PC-3 (cell line): ENCODE measurements around the gene ARID5A.

Source experiments
- CTCF ChIP-seq: fragments of 300-600 bp; sonication (generic); conservative IDR thresholded peaks from 2 replicates; pipeline ENCODE4 v1.5.1; 2017; ENCODE audit warnings: antibody characterized with exemption, low read depth, mild to moderate bottlenecking, low read length
- EZH2 ChIP-seq: fragments of 300-600 bp; sonication (generic); IDR thresholded peaks from one replicate; pipeline ENCODE4 v1.6.1; 2017; ENCODE audit warnings: antibody characterized with exemption, mild to moderate bottlenecking, low read length; ENCODE audit not compliant: unreplicated experiment
- EZH2phosphoT487 ChIP-seq: fragments of 300-600 bp; sonication (generic); IDR thresholded peaks from 2 replicates; pipeline ENCODE4 v1.6.1; 2018; ENCODE audit warnings: mild to moderate bottlenecking, antibody characterized with exemption, low read length, borderline replicate concordance

DNA sequence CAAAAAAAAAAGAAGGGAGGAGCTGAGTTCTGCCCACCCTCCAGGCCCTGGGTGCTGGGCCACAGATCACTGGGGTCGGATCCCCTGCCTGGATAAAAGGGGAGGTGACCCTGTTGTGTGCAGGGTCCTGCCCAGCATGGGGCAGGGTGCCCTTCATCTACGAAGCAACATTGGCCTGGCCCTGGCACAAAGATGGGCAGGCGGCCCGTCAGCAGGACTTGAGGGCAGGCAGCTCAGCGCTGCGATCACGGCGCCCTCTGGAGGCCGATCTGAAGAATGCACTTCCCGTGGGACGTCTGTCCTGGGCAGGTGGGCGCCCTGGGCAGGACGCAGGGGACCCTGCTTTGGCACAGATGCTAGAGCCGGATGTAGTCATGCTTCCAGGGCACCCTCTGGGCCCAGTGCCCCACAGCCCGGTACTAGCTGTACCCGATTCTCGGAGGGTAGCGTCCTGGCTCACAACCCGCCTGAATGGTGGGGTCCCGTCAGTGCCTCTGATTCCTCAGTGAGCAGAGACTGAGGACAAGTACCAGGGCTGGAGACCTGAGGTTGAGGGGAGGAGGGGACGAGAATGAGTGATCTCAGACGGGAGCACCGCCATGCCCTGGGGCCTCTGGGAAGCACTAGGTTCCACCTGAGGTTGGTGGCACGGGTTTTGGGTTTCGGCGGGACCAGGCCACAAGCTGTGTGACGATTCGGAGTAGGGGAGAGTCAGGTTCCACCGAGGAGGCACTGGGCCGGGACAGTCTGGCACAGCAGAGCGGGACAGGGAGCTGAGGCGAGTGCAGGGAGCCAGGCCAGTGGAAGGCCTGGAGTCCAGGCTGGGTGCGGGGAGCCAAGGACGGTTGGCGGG lies 18.0 kb downstream of the ARID5A start:
- peak; percentile 93 for TF ChIP-seq CTCF
- TF ChIP-seq EZH2phosphoT487: no peak
- no peak for TF ChIP-seq EZH2
